Ovary (tissue), 9 donors: ENCODE data around the gene LINS1. TPM values are rescaled to one million over a fixed set of nuclear protein-coding genes. Genes with fewer than 3 reads are reported as not detected.

Source experiments
- DNase-seq, 5 donors: peaks; one replicate each; pipeline ENCODE4 v3.0.0-alpha.2; 2019 to 2020
- H3K27ac ChIP-seq, 2 donors: fragments of 200-600 bp; one replicate each; pipeline versions ENCODE4 v1.5.1 to v1.8.0; 2019 to 2022
- H3K27me3 ChIP-seq: fragments of 200-600 bp; one replicate; pipeline ENCODE4 v1.8.0; 2022
- H3K36me3 ChIP-seq: fragments of 200-600 bp; sonication (generic); one replicate; pipeline ENCODE4 v1.5.1; 2019
- H3K4me1 ChIP-seq: one replicate; pipeline ENCODE4 v1.8.1; 2013; ENCODE audit warnings: mild to moderate bottlenecking, moderate library complexity; ENCODE audit not compliant: insufficient read depth
- H3K4me3 ChIP-seq: fragments of 200-600 bp; sonication (generic); one replicate; pipeline ENCODE4 v1.5.1; 2017
- H3K9me3 ChIP-seq, 2 donors: fragments of 200-600 bp in 1 of 2; sonication (generic) in 1 of 2; one replicate each; pipeline versions ENCODE4 v1.5.1 to v1.8.1; 2013 to 2019; ENCODE audit warnings: mild to moderate bottlenecking in 1 of 2, moderate library complexity in 1 of 2
- CTCF ChIP-seq, 3 donors: fragments of 450-650 bp in 2 of 3; fragments of 200-600 bp in 1 of 3; IDR thresholded peaks; one replicate each; pipeline versions ENCODE4 v1.5.1 to v1.8.0; 2016 to 2022; ENCODE audit warnings: antibody characterized with exemption in 3 of 3, mild to moderate bottlenecking in 1 of 3
- EP300 ChIP-seq: sonication (generic); formaldehyde crosslinking; IDR thresholded peaks from one replicate; pipeline ENCODE4 v1.6.1; 2017; ENCODE audit warnings: antibody characterized with exemption
- POLR2A ChIP-seq: fragments of 450-650 bp; IDR thresholded peaks from one replicate; pipeline ENCODE4 v1.6.1; 2017; ENCODE audit warnings: antibody characterized with exemption, mild to moderate bottlenecking, moderate library complexity
- WGBS, 3 donors: extraction: QIAGEN DNeasy Blood & Tissue Kit in 1 of 3; methylation state at CpG; one replicate each; pipeline versions ENCODE4 v1.1.5 to v1.1.7; 2013 to 2017; 5-methylcytosine and 5-hydroxymethylcytosine counted together
- intact Hi-C, 4 donors: fragments of 100-400 bp; cut with DNase I; formaldehyde crosslinking; loops; one replicate each; pipeline versions ENCODE4 v1.11.0 to v1.15.1; 2022 to 2023
- polyA plus RNA-seq, 2 donors: library from polyadenylated mRNA; stranded (reverse); fragments of 200-250 nt in 1 of 2; fragments of 350-450 nt in 1 of 2; fragmentation: Illumina TruSeq in 1 of 2; extraction: RNeasy Lipid Tissue Mini Kit (QIAGEN cat#74804) in 1 of 2; gene quantifications; one replicate each; pipeline ENCODE4 v1.2.3, GENCODE V29; 2013 to 2014
- total RNA-seq, 7 donors: library from RNA; depleted of rRNA in 2 of 7; stranded (reverse); fragments of >200 nt in 2 of 7; fragmentation: NEBNext Ultra II Directional in 3 of 7; extraction: Animal tissue kit (Norgen Biotek cat#: 25700) in 3 of 7; gene quantifications; one replicate each; pipeline versions ENCODE4 v1.1.0 to v1.2.4, GENCODE V29; 2016 to 2023
- donor health status: DM: no; HTN: no; CAD: no; lungs with moderate emphysema.
- donor health status: DM: no; HTN: no; CAD: no.
- donor health status: Bipolar disorder and iron deficiency.
- donor health status: DM: yes; HTN: yes; CAD: no.
- donor health status: DM: no; HTN: no; CAD: no.
- donor health status: DM: yes; HTN: yes; CAD: no.

Gene LINS1
- total and polyA plus RNA-seq, 9 donors = 9.9 to 35.9 (median 19.4) TPM

- H3K4me1 ChIP-seq = no peaks in the 10 kb centered on the region
- TF ChIP-seq POLR2A (no peak), EP300 (no peak), CTCF (IDR thresholded peaks at IDR 0.05) (no peak)
- H3K36me3 ChIP-seq = no peaks in the 10 kb centered on the region
- no peaks in the 10 kb centered on the region for H3K27me3 ChIP-seq
- no peaks in the 10 kb centered on the region for H3K9me3 ChIP-seq
- WGBS, 3 donors = 64 to 73% (median 68%) methylated on average over 11 of the region's 11 CpGs
- no peak overlapping the region for H3K4me3 ChIP-seq
- no peak for DNase-seq
- no peak overlapping the region for H3K27ac ChIP-seq
- intact Hi-C loops = no loop called here
Measured at GRCh38 chr15:100531823-100532327, 70.1 kb downstream of the LINS1 start.

GRCh38 chr15:100531204-100531603, 70.8 kb downstream of the LINS1 start:
- Histone ChIP-seq H3K4me3 (no peak overlapping the region), H3K9me3 (no peaks in the 10 kb centered on the region), H3K36me3 (no peaks in the 10 kb centered on the region), H3K27ac (no peak overlapping the region), H3K4me1 (no peaks in the 10 kb centered on the region), H3K27me3 (no peaks in the 10 kb centered on the region)
- intact Hi-C loops = no loop called here
- no peak for DNase-seq
- TF ChIP-seq POLR2A = no peak
- TF ChIP-seq CTCF (IDR thresholded peaks at IDR 0.05) = no peak
- TF ChIP-seq EP300 = no peak
- WGBS, 3 donors = 50 to 69% (median 54%) methylated on average over 4 of the region's 4 CpGs

GRCh38 chr15:100529556-100529955, 72.4 kb downstream of the LINS1 start:
- no peaks in the 10 kb centered on the region for H3K9me3 ChIP-seq
- no peaks in the 10 kb centered on the region for H3K36me3 ChIP-seq
- H3K27ac ChIP-seq = no peak overlapping the region
- TF ChIP-seq CTCF (IDR thresholded peaks at IDR 0.05) (no peak), EP300 (no peak), POLR2A (no peak)
- H3K4me3 ChIP-seq = no peak overlapping the region
- no peaks in the 10 kb centered on the region for H3K27me3 ChIP-seq
- WGBS, 3 donors = 50 to 60% (median 50%) methylated on average over 2 of the region's 2 CpGs
- no peak for DNase-seq
- no peaks in the 10 kb centered on the region for H3K4me1 ChIP-seq
- intact Hi-C loops = loop anchor here in 1 of 4 donors (10.0 kb wide), 1 partner anchor 125 kb away; no protein-coding TSS in a partner anchor

GRCh38 chr15:100528833-100529428, 73.1 kb downstream of the LINS1 start, which contains the start of gene CERS3:
Gene CERS3 (minus strand): TSS chr15:100528950. CDS start chr15:100501849, 27,101 bp downstream.
- DNase-seq = no peak
- 85 to 87% (median 87%) methylated on average over 10 of the region's 10 CpGs for WGBS, 3 donors
- Histone ChIP-seq H3K27ac (no peak within 1 kb of the TSS), H3K36me3 (no peaks in the 10 kb centered on the region), H3K4me1 (no peaks in the 10 kb centered on the region), H3K9me3 (no peaks in the 10 kb centered on the region), H3K4me3 (no peak within 1 kb of the TSS), H3K27me3 (no peaks in the 10 kb centered on the region)
- intact Hi-C loops = loop anchor here in 1 of 4 donors (10.0 kb wide), 1 partner anchor 124 kb away; no protein-coding TSS in a partner anchor
- TF ChIP-seq EP300 = no peak
- no peak for TF ChIP-seq POLR2A
- no peak for TF ChIP-seq CTCF (IDR thresholded peaks at IDR 0.05)
